Vagina (tissue), 2 donors: ENCODE measurements around the gene LENG1. TPM values are rescaled to one million over a fixed set of nuclear protein-coding genes. Genes with fewer than 3 reads are reported as not detected.

Experiments
- DNase-seq, 2 donors: peaks; one replicate each; pipeline ENCODE4 v3.0.0-alpha.2; 2017; ENCODE audit errors: extremely low spot score in 2 of 2
- H3K27ac ChIP-seq: fragments of 200-600 bp; sonication (generic); one replicate; pipeline ENCODE4 v1.5.1; 2019
- H3K27me3 ChIP-seq: fragments of 200-600 bp; sonication (generic); one replicate; pipeline ENCODE4 v1.5.1; 2019
- H3K36me3 ChIP-seq, 2 donors: fragments of 200-600 bp; sonication (generic); one replicate each; pipeline ENCODE4 v1.5.1; 2017 to 2019
- H3K4me1 ChIP-seq: fragments of 200-600 bp; sonication (generic); one replicate; pipeline ENCODE4 v1.5.1; 2019
- H3K4me3 ChIP-seq, 2 donors: fragments of 200-600 bp; sonication (generic); 1 replicate in 1 of 2; 2 replicates in 1 of 2; pipeline ENCODE4 v1.5.1; 2016 to 2019
- H3K9me3 ChIP-seq: fragments of 200-600 bp; sonication (generic); one replicate; pipeline ENCODE4 v1.5.1; 2019
- POLR2A ChIP-seq, 2 donors: fragments of 450-650 bp; IDR thresholded peaks; one replicate each; pipeline ENCODE4 v1.6.1; 2017; ENCODE audit warnings: antibody characterized with exemption in 2 of 2, mild to moderate bottlenecking in 2 of 2, moderate library complexity in 2 of 2
- POLR2AphosphoS5 ChIP-seq, 2 donors: sonication (generic); formaldehyde crosslinking; IDR thresholded peaks; one replicate each; pipeline ENCODE4 v1.9.0; 2017; ENCODE audit warnings: antibody characterized with exemption in 2 of 2, mild to moderate bottlenecking in 2 of 2, low read depth in 1 of 2; ENCODE audit not compliant: insufficient read depth in 1 of 2
- intact Hi-C: fragments of 100-400 bp; cut with DNase I; formaldehyde crosslinking; loops from one replicate; pipeline ENCODE4 v1.15.1; 2023
- total RNA-seq: library from RNA; depleted of rRNA; stranded (reverse); fragments of >200 nt; gene quantifications from one replicate; pipeline ENCODE4 v1.2.3, GENCODE V29; 2016
- TF ChIP-seq, protein P1 (sequence below), 3 experiments: fragments of 450-650 bp in 2 of 3; fragments of 200-600 bp in 1 of 3; sonication (generic) in 1 of 3; IDR thresholded peaks; one replicate each; pipeline ENCODE4 v1.5.1; 2017 to 2019; ENCODE audit warnings: antibody characterized with exemption in 3 of 3, mild to moderate bottlenecking in 2 of 3, moderate library complexity in 2 of 3

LENG1 gene
- total RNA-seq, 1 donor from 2014 or later, result 5.4 TPM

DNA sequence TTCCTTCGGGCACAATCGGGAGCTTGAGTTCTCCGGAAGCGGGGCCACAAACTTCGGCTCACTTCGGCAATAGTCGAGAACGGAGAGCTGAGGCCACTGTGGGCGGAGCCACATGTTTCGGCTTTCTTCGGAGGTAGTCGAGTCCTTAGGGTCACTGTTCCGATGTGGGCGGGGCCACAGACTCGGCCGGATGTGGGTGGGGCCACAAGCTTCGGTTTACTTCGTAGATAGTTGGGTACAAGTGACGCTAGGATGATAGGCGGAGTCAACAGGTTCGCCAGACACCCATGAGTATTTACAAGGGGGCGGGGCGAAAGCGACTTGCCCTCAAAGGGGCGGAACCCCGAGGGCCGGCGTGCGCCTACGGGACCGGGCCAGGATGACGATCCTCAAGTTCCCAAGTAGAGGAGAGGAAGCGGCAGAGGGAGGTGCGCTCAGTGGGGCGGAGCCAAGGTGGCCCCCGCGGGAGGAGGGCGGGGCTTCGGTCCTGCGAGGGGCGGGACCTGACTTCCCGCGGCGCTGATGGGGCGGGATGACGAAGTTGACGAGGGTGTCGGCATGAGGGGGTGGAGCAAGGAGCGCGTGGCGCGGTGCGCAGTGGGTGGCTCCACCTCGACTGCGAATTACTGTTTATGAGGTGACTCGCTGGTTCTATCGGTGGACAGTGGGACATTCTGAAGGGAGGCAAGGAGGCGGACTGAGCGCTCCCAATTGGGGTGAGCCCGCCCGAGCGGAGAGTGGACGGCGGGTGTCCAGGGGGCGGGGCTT, 30.4 kb upstream of the LENG1 start:
- H3K4me1 ChIP-seq, result peaks cover 31% of the 10 kb centered on the region
- H3K9me3 ChIP-seq, result no peaks in the 10 kb centered on the region
- peak overlapping the region; percentile 96 for H3K27ac ChIP-seq
- peak; percentile 100 for DNase-seq
- peak overlapping the region; percentile 81 to 88 for H3K4me3 ChIP-seq
- TF ChIP-seq POLR2A (IDR thresholded peaks at IDR 0.05), result no peak
- TF ChIP-seq, protein P1, sequence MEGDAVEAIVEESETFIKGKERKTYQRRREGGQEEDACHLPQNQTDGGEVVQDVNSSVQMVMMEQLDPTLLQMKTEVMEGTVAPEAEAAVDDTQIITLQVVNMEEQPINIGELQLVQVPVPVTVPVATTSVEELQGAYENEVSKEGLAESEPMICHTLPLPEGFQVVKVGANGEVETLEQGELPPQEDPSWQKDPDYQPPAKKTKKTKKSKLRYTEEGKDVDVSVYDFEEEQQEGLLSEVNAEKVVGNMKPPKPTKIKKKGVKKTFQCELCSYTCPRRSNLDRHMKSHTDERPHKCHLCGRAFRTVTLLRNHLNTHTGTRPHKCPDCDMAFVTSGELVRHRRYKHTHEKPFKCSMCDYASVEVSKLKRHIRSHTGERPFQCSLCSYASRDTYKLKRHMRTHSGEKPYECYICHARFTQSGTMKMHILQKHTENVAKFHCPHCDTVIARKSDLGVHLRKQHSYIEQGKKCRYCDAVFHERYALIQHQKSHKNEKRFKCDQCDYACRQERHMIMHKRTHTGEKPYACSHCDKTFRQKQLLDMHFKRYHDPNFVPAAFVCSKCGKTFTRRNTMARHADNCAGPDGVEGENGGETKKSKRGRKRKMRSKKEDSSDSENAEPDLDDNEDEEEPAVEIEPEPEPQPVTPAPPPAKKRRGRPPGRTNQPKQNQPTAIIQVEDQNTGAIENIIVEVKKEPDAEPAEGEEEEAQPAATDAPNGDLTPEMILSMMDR (IDR thresholded peaks at IDR 0.05), result no peak
- peak; percentile 88 to 98 for TF ChIP-seq POLR2AphosphoS5 (IDR thresholded peaks at IDR 0.05; ENCODE audit: insufficient read depth in 1 of 2, low read depth in 1 of 2)
- no peaks in the 10 kb centered on the region for H3K27me3 ChIP-seq
- H3K36me3 ChIP-seq, result peaks cover 0 to 20% of the 10 kb centered on the region in 2 donors
- intact Hi-C loops, result no loop called here

DNA sequence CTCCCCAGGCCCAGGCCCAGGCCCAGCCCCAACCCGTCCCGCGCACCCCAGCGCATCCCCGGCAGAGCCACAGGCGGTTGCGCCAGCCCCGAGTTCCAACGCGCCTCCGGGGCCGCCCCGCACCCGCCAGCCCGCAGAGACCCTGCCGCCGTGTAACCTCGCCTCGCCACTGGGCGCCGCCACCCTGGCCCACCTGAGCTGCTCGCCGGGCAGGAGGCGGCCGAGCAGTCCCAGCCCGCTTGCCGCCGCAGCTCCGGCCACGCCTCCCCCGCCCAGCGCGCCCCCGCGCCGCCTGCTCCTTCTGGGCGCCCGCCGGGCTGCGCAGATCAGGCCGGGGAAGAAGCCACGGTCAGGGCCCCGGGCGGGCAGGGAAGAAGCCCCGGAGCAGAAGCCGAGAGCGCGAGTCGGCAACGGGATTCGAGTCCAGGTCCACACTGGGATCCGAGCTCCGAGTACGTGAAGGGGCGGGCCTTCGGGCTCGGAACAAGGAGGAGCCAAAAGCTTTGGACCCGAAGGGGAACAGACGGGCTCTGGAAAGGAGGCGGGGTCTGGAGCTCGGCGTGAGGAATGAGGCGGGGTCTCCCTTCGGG, 29.7 kb upstream of the LENG1 start, which contains the start of gene MBOAT7:
MBOAT7 (minus strand) TSS at position 436 of the 590 bp plus-strand sequence. CDS start 1,072 bp downstream, outside the sequence.
- no peaks in the 10 kb centered on the region for H3K27me3 ChIP-seq
- peak within 1 kb of the TSS; percentile 81 to 88 for H3K4me3 ChIP-seq
- no peaks in the 10 kb centered on the region for H3K9me3 ChIP-seq
- H3K36me3 ChIP-seq, result peaks cover 0 to 14% of the 10 kb centered on the region in 2 donors
- no peak for DNase-seq
- H3K4me1 ChIP-seq, result peaks cover 31% of the 10 kb centered on the region
- intact Hi-C loops, result no loop called here
- H3K27ac ChIP-seq, result peak within 1 kb of the TSS; percentile 96
- TF ChIP-seq POLR2AphosphoS5 (IDR thresholded peaks at IDR 0.05; ENCODE audit: insufficient read depth in 1 of 2, low read depth in 1 of 2) (peak in 1 of 2 donors; percentile 70), POLR2A (IDR thresholded peaks at IDR 0.05) (peak in 1 of 2 donors; percentile 70)
- TF ChIP-seq, protein P1 (IDR thresholded peaks at IDR 0.05), result peak in 2 of 3 experiments; percentile 12 to 21

DNA sequence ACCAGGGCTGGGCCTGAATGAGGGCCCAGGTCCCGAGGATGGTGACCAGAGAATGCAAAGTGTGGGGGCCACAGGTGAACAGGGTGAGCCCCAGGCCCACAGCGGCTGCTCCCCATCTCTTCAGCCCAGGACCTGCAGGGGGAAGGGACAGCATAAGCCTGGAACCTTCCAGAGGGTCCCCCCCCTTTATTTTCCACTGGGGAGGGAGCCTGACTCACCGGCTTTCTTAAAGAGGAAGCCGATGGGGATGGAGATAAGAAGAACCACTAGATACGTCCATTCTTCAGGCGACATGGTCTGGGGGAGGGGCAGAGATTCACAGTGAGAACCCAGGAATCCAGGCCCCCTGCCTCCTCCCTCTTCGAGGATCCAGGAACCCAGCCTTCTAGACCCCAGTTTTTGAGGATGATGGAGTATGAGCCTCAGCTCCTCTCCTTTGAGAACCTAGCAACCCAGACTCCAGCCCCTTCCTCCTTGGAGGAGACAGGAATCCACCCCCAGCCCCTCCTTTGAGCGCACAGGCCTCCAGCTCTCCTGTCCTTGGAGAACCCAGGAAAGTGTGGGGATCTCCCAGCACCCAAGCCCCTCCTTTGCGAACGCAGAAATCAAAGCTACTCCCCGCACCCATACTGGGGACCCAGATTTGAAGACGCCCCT, 28.8 kb upstream of the LENG1 start:
- peaks cover 0 to 6% of the 10 kb centered on the region in 2 donors for H3K36me3 ChIP-seq
- intact Hi-C loops, result no loop called here
- DNase-seq, result no peak
- peak overlapping the region; percentile 81 to 87 for H3K4me3 ChIP-seq
- peaks cover 31% of the 10 kb centered on the region for H3K4me1 ChIP-seq
- H3K27me3 ChIP-seq, result no peaks in the 10 kb centered on the region
- H3K9me3 ChIP-seq, result no peaks in the 10 kb centered on the region
- TF ChIP-seq, protein P1 (IDR thresholded peaks at IDR 0.05), result no peak
- TF ChIP-seq POLR2AphosphoS5 (IDR thresholded peaks at IDR 0.05; ENCODE audit: insufficient read depth in 1 of 2, low read depth in 1 of 2), result no peak
- no peak for TF ChIP-seq POLR2A (IDR thresholded peaks at IDR 0.05)
- H3K27ac ChIP-seq, result peak overlapping the region; percentile 96

DNA sequence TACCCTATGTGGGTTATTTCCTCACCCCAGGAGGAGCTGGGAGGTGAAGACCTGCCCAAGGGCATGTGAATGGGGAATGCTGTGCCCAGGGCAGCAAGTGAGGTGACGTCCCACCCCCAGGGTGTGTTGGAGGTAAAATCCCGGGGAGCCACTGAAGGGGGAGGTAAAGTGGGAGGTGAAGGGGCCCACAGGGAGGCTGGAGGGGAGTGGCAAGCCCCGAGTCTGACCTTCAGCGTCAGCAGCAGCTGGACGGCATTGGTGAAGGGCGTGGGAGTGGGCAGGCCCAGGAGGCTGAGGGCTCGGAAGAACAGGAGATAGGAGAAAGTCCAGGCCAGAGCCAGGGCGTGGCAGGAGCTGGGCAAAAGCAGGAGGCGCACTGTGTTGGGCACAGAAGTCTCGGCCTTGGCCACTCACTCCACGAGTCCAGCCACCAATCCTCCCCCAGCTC, 27.4 kb upstream of the LENG1 start:
- no peaks in the 10 kb centered on the region for H3K27me3 ChIP-seq
- intact Hi-C loops, result no loop called here
- H3K4me3 ChIP-seq, result no peak overlapping the region
- DNase-seq, result no peak
- no peaks in the 10 kb centered on the region for H3K9me3 ChIP-seq
- TF ChIP-seq POLR2A (IDR thresholded peaks at IDR 0.05) (no peak), POLR2AphosphoS5 (IDR thresholded peaks at IDR 0.05; ENCODE audit: insufficient read depth in 1 of 2, low read depth in 1 of 2) (no peak)
- TF ChIP-seq, protein P1 (IDR thresholded peaks at IDR 0.05), result no peak
- no peak overlapping the region for H3K27ac ChIP-seq
- H3K36me3 ChIP-seq, result no peaks in the 10 kb centered on the region
- H3K4me1 ChIP-seq, result peaks cover 18% of the 10 kb centered on the region
